Smooth muscle cell (in vitro differentiated cells): ENCODE results near the gene HLA-DOB. TPM values are rescaled to one million over a fixed set of nuclear protein-coding genes. Genes with fewer than 3 reads are reported as not detected.

ENCODE experiments used
- DNase-seq: peaks from one replicate; lab custom pipeline; 2025; ENCODE audit not compliant: unreplicated experiment; lab: John Stamatoyannopoulos, UW
- H2AFZ ChIP-seq: fragments of 200-600 bp; sonication (generic); 2 replicates; pipeline ENCODE4 v1.6.0; 2016; ENCODE audit warnings: antibody characterized with exemption, low read depth, mild to moderate bottlenecking
- H3F3A ChIP-seq: fragments of 200-600 bp; sonication (generic); 2 replicates; pipeline ENCODE4 v1.6.0; 2017; ENCODE audit warnings: antibody characterized with exemption, low read depth
- H3K27ac ChIP-seq: fragments of 200-600 bp; sonication (generic); 2 replicates; pipeline ENCODE4 v1.5.1; 2016; ENCODE audit warnings: low read depth, mild to moderate bottlenecking
- H3K27me3 ChIP-seq: fragments of 200-600 bp; sonication (generic); 2 replicates; pipeline ENCODE4 v1.6.1; 2016; ENCODE audit warnings: low read depth, mild to moderate bottlenecking
- H3K36me3 ChIP-seq: fragments of 200-600 bp; sonication (generic); 2 replicates; pipeline ENCODE4 v1.5.1; 2016; ENCODE audit warnings: low read depth
- H3K4me1 ChIP-seq: fragments of 200-600 bp; sonication (generic); 2 replicates; pipeline ENCODE4 v1.5.1; 2016; ENCODE audit warnings: low read depth
- H3K4me2 ChIP-seq: fragments of 200-600 bp; sonication (generic); 2 replicates; pipeline ENCODE4 v1.6.0; 2016; ENCODE audit warnings: mild to moderate bottlenecking
- H3K4me3 ChIP-seq: fragments of 200-600 bp; sonication (generic); 2 replicates; pipeline ENCODE4 v1.5.1; 2016; ENCODE audit warnings: mild to moderate bottlenecking
- H3K79me2 ChIP-seq: fragments of 200-600 bp; sonication (generic); 2 replicates; pipeline ENCODE4 v1.6.0; 2016; ENCODE audit warnings: low read depth, mild to moderate bottlenecking
- H3K9ac ChIP-seq: fragments of 200-600 bp; sonication (generic); 2 replicates; pipeline ENCODE4 v1.6.0; 2016; ENCODE audit warnings: low read depth
- H3K9me3 ChIP-seq: fragments of 200-600 bp; sonication (generic); replicated peaks from 2 replicates; pipeline ENCODE4 v1.5.1; 2016; ENCODE audit warnings: low read depth
- H4K20me1 ChIP-seq: fragments of 200-600 bp; sonication (generic); 2 replicates; pipeline ENCODE4 v1.6.0; 2016; ENCODE audit warnings: low read depth
- CTCF ChIP-seq: fragments of 200-600 bp; sonication (generic); IDR thresholded peaks from 2 replicates; pipeline ENCODE4 v1.5.1; 2017; ENCODE audit warnings: borderline replicate concordance, mild to moderate bottlenecking, antibody characterized with exemption; ENCODE audit not compliant: insufficient read depth, poor library complexity, severe bottlenecking
- WGBS: methylation state at CpG from one replicate; pipeline ENCODE4 v1.1.7; 2016; ENCODE audit warnings: low lambda C conversion rate; 5-methylcytosine and 5-hydroxymethylcytosine counted together
- polyA plus RNA-seq: library from polyadenylated mRNA; unstranded; fragments of >200 nt; fragmentation: Nextera tagmentation; extraction: Ambion mirVana; gene quantifications from 2 replicates; pipeline ENCODE4 v1.2.1, GENCODE V29; 2016
- total RNA-seq: library from RNA; depleted of rRNA; stranded (reverse); fragments of >200 nt; gene quantifications from 2 replicates; pipeline ENCODE4 v1.2.3, GENCODE V29; 2014

HLA-DOB gene
- total and polyA plus RNA-seq, 2 experiments from 2014 or later: 0.09 TPM; not detected in 1

GRCh38 chr6:32842021-32842650, 25.3 kb upstream of the HLA-DOB start:
- Histone ChIP-seq H3F3A (no peaks in the 10 kb centered on the region), H2AFZ (no peak overlapping the region), H3K36me3 (no peaks in the 10 kb centered on the region), H3K9ac (no peak overlapping the region), H3K79me2 (no peaks in the 10 kb centered on the region), H3K4me2 (no peak overlapping the region), H4K20me1 (no peaks in the 10 kb centered on the region), H3K9me3 (no peaks in the 10 kb centered on the region), H3K4me1 (no peaks in the 10 kb centered on the region), H3K27me3 (peaks cover 44% of the 10 kb centered on the region), H3K27ac (no peak overlapping the region), H3K4me3 (no peak overlapping the region)
- no peak for TF ChIP-seq CTCF
- WGBS: 94% methylated on average over 6 of the region's 6 CpGs
- DNase-seq: no peak

GRCh38 chr6:32840604-32841246, 23.9 kb upstream of the HLA-DOB start:
- no peak overlapping the region for H3K9ac ChIP-seq
- H2AFZ ChIP-seq: no peak overlapping the region
- H3K79me2 ChIP-seq: no peaks in the 10 kb centered on the region
- TF ChIP-seq CTCF: no peak
- H3K4me3 ChIP-seq: no peak overlapping the region
- no peak overlapping the region for H3K27ac ChIP-seq
- H3K4me1 ChIP-seq: no peaks in the 10 kb centered on the region
- no peaks in the 10 kb centered on the region for H3K36me3 ChIP-seq
- no peaks in the 10 kb centered on the region for H4K20me1 ChIP-seq
- H3K27me3 ChIP-seq: peaks cover 34% of the 10 kb centered on the region
- 93% methylated on average over 9 of the region's 9 CpGs for WGBS
- no peak overlapping the region for H3K4me2 ChIP-seq
- H3F3A ChIP-seq: no peaks in the 10 kb centered on the region
- no peaks in the 10 kb centered on the region for H3K9me3 ChIP-seq
- DNase-seq: no peak

- Histone ChIP-seq H3K36me3 (no peaks in the 10 kb centered on the region), H3K4me2 (no peak overlapping the region), H3K4me3 (no peak overlapping the region), H3K27ac (no peak overlapping the region), H3K9me3 (no peaks in the 10 kb centered on the region), H3K4me1 (no peaks in the 10 kb centered on the region), H2AFZ (no peak overlapping the region), H3K79me2 (no peaks in the 10 kb centered on the region), H3K9ac (no peak overlapping the region), H3F3A (no peaks in the 10 kb centered on the region), H3K27me3 (peaks cover 23% of the 10 kb centered on the region), H4K20me1 (no peaks in the 10 kb centered on the region)
- TF ChIP-seq CTCF: no peak
- DNase-seq: no peak
- 86% methylated on average over 15 of the region's 15 CpGs for WGBS
These were observed 22.6 kb upstream of the HLA-DOB start for GRCh38 chr6:32839356-32839755.
